Upper lobe of left lung (tissue), 4 donors: ENCODE results near the gene PLEKHA5.

Source experiments
- POLR2AphosphoS5 ChIP-seq, 2 donors: sonication (generic); formaldehyde crosslinking; IDR thresholded peaks; one replicate each; pipeline ENCODE4 v1.5.1; 2017; ENCODE audit warnings: antibody characterized with exemption in 2 of 2
- TF ChIP-seq, protein P1 (sequence below), 6 experiments: fragments of 450-650 bp in 4 of 6; fragments of 200-600 bp in 2 of 6; sonication (generic) in 2 of 6; IDR thresholded peaks; one replicate each; pipeline ENCODE4 v1.5.1; 2016 to 2019; ENCODE audit warnings: antibody characterized with exemption in 6 of 6

- TF ChIP-seq, protein P1, sequence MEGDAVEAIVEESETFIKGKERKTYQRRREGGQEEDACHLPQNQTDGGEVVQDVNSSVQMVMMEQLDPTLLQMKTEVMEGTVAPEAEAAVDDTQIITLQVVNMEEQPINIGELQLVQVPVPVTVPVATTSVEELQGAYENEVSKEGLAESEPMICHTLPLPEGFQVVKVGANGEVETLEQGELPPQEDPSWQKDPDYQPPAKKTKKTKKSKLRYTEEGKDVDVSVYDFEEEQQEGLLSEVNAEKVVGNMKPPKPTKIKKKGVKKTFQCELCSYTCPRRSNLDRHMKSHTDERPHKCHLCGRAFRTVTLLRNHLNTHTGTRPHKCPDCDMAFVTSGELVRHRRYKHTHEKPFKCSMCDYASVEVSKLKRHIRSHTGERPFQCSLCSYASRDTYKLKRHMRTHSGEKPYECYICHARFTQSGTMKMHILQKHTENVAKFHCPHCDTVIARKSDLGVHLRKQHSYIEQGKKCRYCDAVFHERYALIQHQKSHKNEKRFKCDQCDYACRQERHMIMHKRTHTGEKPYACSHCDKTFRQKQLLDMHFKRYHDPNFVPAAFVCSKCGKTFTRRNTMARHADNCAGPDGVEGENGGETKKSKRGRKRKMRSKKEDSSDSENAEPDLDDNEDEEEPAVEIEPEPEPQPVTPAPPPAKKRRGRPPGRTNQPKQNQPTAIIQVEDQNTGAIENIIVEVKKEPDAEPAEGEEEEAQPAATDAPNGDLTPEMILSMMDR (IDR thresholded peaks at IDR 0.05) = no peak
- TF ChIP-seq POLR2AphosphoS5 (IDR thresholded peaks at IDR 0.05) = no peak
These were observed 39.7 kb downstream of the PLEKHA5 start for GRCh38 chr12:19169222-19169621.
